Naive thymus-derived CD4-positive, alpha-beta T cell (primary cell): ENCODE measurements around the gene COL12A1. TPM values are rescaled to one million over a fixed set of nuclear protein-coding genes. Genes with fewer than 3 reads are reported as not detected.

Experiments
- ATAC-seq: fragments of 150-1000 bp; cut with Tn5 transposase; 2 replicates; pipeline ENCODE4 v1.10.0; 2021; ENCODE audit warnings: mild to moderate bottlenecking, moderate library complexity
- CTCF ChIA-PET: fragments of 350-600 bp; sonication (Branson Sonifier 250); formaldehyde crosslinking; loops from one replicate; lab custom pipeline; 2021; ENCODE audit warnings: antibody characterized with exemption; lab: Charles Lee
- POLR2A ChIA-PET: fragments of 350-600 bp; sonication (Branson Sonifier 250); formaldehyde crosslinking; loops from one replicate; lab custom pipeline; 2021; ENCODE audit warnings: antibody characterized with exemption, inconsistent platforms; lab: Charles Lee
- DNase-seq, 9 donors: peaks; one replicate each; pipeline versions ENCODE4 v3.0.0 to v3.0.0-alpha.2; 2020 to 2022; ENCODE audit warnings: mixed read lengths in 1 of 9
- H3K27ac ChIP-seq: one replicate; pipeline ENCODE4 v1.7.0; 2013; ENCODE audit warnings: mild to moderate bottlenecking, low read depth, low read length, moderate library complexity
- H3K27me3 ChIP-seq, 2 donors: one replicate each; pipeline ENCODE4 v1.7.0; 2013; ENCODE audit warnings: low read length in 2 of 2, mild to moderate bottlenecking in 2 of 2, moderate library complexity in 2 of 2; ENCODE audit not compliant: control insufficient read depth in 2 of 2, insufficient read depth in 2 of 2
- H3K36me3 ChIP-seq, 3 experiments: 1 replicate in 2 of 3; 2 replicates in 1 of 3; pipeline ENCODE4 v1.7.0; 2013; ENCODE audit warnings: low read length in 3 of 3, mild to moderate bottlenecking in 3 of 3, moderate library complexity in 1 of 3; ENCODE audit not compliant: insufficient read depth in 3 of 3, control insufficient read depth in 2 of 3
- H3K4me1 ChIP-seq, 2 donors: one replicate each; pipeline ENCODE4 v1.7.0; 2013; ENCODE audit warnings: low read length in 2 of 2, mild to moderate bottlenecking in 2 of 2, moderate library complexity in 1 of 2; ENCODE audit not compliant: control insufficient read depth in 2 of 2, insufficient read depth in 2 of 2
- H3K4me3 ChIP-seq: 2 replicates; pipeline ENCODE4 v1.7.0; 2013; ENCODE audit warnings: mild to moderate bottlenecking, low read length
- H3K9me3 ChIP-seq, 3 experiments: 1 replicate in 2 of 3; 2 replicates in 1 of 3; pipeline ENCODE4 v1.7.0; 2013; ENCODE audit warnings: low read length in 3 of 3; ENCODE audit not compliant: control insufficient read depth in 2 of 3
- H3K27ac Mint-ChIP-seq, 9 donors: one replicate each; pipeline ENCODE4 v1.8.0; 2020 to 2022; ENCODE audit warnings: mixed read lengths in 9 of 9, mild to moderate bottlenecking in 8 of 9, moderate library complexity in 5 of 9, inconsistent platforms in 2 of 9
- H3K27me3 Mint-ChIP-seq, 5 donors: one replicate each; pipeline ENCODE4 v1.8.0; 2021 to 2022; ENCODE audit warnings: mixed read lengths in 5 of 5, mild to moderate bottlenecking in 1 of 5
- H3K36me3 Mint-ChIP-seq, 5 donors: one replicate each; pipeline ENCODE4 v1.8.0; 2020 to 2022; ENCODE audit warnings: mixed read lengths in 5 of 5, mild to moderate bottlenecking in 3 of 5, inconsistent platforms in 1 of 5
- H3K4me1 Mint-ChIP-seq, 7 donors: one replicate each; pipeline ENCODE4 v1.8.0; 2020 to 2022; ENCODE audit warnings: mixed read lengths in 7 of 7, mild to moderate bottlenecking in 3 of 7, inconsistent platforms in 1 of 7
- H3K4me3 Mint-ChIP-seq, 10 donors: one replicate each; pipeline ENCODE4 v1.8.0; 2020 to 2022; ENCODE audit warnings: mild to moderate bottlenecking in 10 of 10, mixed read lengths in 10 of 10, moderate library complexity in 6 of 10, inconsistent platforms in 2 of 10
- H3K9me3 Mint-ChIP-seq, 11 donors: one replicate each; pipeline ENCODE4 v1.8.0; 2020 to 2022; ENCODE audit warnings: mixed read lengths in 11 of 11, mild to moderate bottlenecking in 4 of 11, inconsistent platforms in 1 of 11, moderate library complexity in 1 of 11
- intact Hi-C, 2 donors: fragments of 100-400 bp; cut with micrococcal nuclease; formaldehyde crosslinking; loops; one replicate each; pipeline ENCODE4 v1.15.1; 2023
- polyA plus RNA-seq, 2 donors: library from polyadenylated mRNA; unstranded; fragments of 300-500 nt; fragmentation: Illumina TruSeq; gene quantifications; one replicate each; pipeline ENCODE4 v1.2.3, GENCODE V29; 2021
- total RNA-seq, 6 experiments: library from RNA in 5 of 6; stranded (reverse) in 5 of 6; gene quantifications; 1 replicate in 5 of 6; 2 replicates in 1 of 6; pipeline ENCODE4 v1.2.3 and lab custom pipeline; 2021 to 2026

COL12A1 gene
- total and polyA plus RNA-seq, 7 experiments from 2014 or later = 0.27 TPM; not detected in 6

DNA sequence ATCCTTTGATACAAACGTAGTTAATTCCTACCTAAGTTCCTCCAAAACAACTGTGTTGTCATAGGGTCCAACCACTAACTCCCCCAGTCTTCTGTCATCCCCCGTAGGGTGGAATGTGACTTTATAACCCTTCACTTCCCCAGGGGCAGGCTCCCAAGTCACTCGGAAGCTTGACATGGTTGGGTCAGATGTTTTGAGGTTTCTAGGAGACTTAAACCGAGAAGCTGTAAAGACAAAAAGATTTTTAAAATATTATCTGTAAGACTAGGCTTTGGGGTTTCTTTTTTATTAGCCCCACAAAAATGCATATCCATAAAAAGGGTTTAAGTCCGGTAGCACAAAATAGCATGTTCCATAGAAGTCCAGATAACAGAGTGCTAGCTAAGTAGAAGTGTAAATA lies 50.2 kb downstream of the COL12A1 start:
- CTCF ChIA-PET = no interaction called here
- H3K4me1 ChIP-seq = no peaks in the 10 kb centered on the region

GRCh38 chr6:75154973-75155372 lies 50.9 kb downstream of the COL12A1 start:
- intact Hi-C loops = no loop called here
- Histone ChIP-seq H3K9me3 (no peaks in the 10 kb centered on the region), H3K36me3 (no peaks in the 10 kb centered on the region), H3K4me3 (no peak overlapping the region), H3K27me3 (peaks cover 3 to 4% of the 10 kb centered on the region in 2 donors), H3K4me1 (no peaks in the 10 kb centered on the region), H3K27ac (no peak overlapping the region)
- ChIA-PET CTCF (no interaction called here), POLR2A (no interaction called here)
- Mint-ChIP-seq H3K9me3 (no peaks in the 10 kb centered on the region), H3K36me3 (no peaks in the 10 kb centered on the region), H3K27ac (no peak overlapping the region), H3K4me3 (no peak overlapping the region), H3K27me3 (peaks cover 5 to 30% (median 22%) of the 10 kb centered on the region in 5 donors), H3K4me1 (no peaks in the 10 kb centered on the region)
- DNase-seq = no peak
- ATAC-seq = no peak

More for the DNA sequence above, 50.2 kb downstream of the COL12A1 start:
- Mint-ChIP-seq H3K9me3 (no peaks in the 10 kb centered on the region), H3K27me3 (peaks cover 3 to 26% (median 19%) of the 10 kb centered on the region in 5 donors), H3K4me3 (no peak overlapping the region), H3K27ac (no peak overlapping the region), H3K36me3 (no peaks in the 10 kb centered on the region), H3K4me1 (no peaks in the 10 kb centered on the region)
- peaks cover 3 to 4% of the 10 kb centered on the region in 2 donors for H3K27me3 ChIP-seq
- POLR2A ChIA-PET = no interaction called here
- no peaks in the 10 kb centered on the region for H3K36me3 ChIP-seq
- H3K27ac ChIP-seq = no peak overlapping the region
- DNase-seq (no peak), ATAC-seq (no peak)
- intact Hi-C loops = no loop called here
- H3K9me3 ChIP-seq = no peaks in the 10 kb centered on the region
- no peak overlapping the region for H3K4me3 ChIP-seq

DNA sequence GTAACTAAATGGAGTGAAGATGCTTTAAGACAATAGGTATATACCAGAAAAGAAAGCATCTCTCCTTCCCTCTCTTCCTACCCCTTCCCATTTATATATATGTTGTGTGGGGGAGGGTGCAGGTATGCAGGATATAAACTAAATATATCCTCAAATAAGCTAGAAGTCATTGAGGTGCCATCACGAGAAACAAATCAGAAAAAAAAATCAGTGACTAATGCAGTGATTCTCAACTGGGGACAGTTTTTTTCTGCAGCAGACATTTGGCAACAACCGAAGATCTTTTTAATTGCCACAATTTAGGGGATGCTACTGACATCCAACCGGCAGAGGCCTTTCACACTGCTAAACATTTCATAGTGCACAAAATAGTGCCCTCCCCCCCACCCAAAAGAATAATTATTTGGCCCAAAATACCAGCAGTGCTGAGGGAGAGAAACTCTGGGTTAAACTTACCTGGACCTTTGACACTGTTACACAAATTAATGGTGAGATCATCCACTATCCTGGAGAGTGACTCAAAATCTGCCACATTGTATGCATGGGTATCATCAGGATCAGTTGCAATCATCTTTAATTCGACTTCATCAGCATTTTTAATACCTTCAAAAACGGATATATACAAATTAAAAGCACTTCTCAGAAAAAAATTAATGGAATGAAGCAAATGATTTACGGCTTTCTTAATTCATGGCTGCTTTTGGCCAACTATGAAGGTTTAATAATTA lies 55.0 kb downstream of the COL12A1 start:
- no peak for ATAC-seq
- no peaks in the 10 kb centered on the region for H3K4me1 Mint-ChIP-seq
- no peak overlapping the region for H3K4me3 ChIP-seq
- ChIA-PET POLR2A (no interaction called here), CTCF (no interaction called here)
- peaks cover 5 to 27% (median 20%) of the 10 kb centered on the region in 5 donors for H3K27me3 Mint-ChIP-seq
- no peaks in the 10 kb centered on the region for H3K9me3 ChIP-seq
- peaks cover 0 to 3% (median 0%) of the 10 kb centered on the region in 11 donors for H3K9me3 Mint-ChIP-seq
- no peaks in the 10 kb centered on the region for H3K36me3 ChIP-seq
- no peak overlapping the region for H3K27ac Mint-ChIP-seq
- no peaks in the 10 kb centered on the region for H3K36me3 Mint-ChIP-seq
- intact Hi-C loops = no loop called here
- no peaks in the 10 kb centered on the region for H3K4me1 ChIP-seq
- H3K27me3 ChIP-seq = peaks cover 0 to 3% of the 10 kb centered on the region in 2 donors
- no peak overlapping the region for H3K27ac ChIP-seq
- H3K4me3 Mint-ChIP-seq = no peak overlapping the region
- no peak for DNase-seq

- DNase-seq (no peak), ATAC-seq (no peak)
- Mint-ChIP-seq H3K27ac (no peak overlapping the region), H3K27me3 (peaks cover 5 to 23% (median 18%) of the 10 kb centered on the region in 5 donors), H3K4me3 (no peak overlapping the region), H3K4me1 (no peaks in the 10 kb centered on the region), H3K36me3 (no peaks in the 10 kb centered on the region), H3K9me3 (peaks cover 0 to 3% (median 0%) of the 10 kb centered on the region in 11 donors)
- no peaks in the 10 kb centered on the region for H3K36me3 ChIP-seq
- no peaks in the 10 kb centered on the region for H3K4me1 ChIP-seq
- ChIA-PET POLR2A (no interaction called here), CTCF (no interaction called here)
- H3K27me3 ChIP-seq = no peaks in the 10 kb centered on the region
- H3K4me3 ChIP-seq = no peak overlapping the region
- intact Hi-C loops = no loop called here
- no peak overlapping the region for H3K27ac ChIP-seq
- no peaks in the 10 kb centered on the region for H3K9me3 ChIP-seq
Observed at GRCh38 chr6:75149696-75150095, 56.2 kb downstream of the COL12A1 start.

DNA sequence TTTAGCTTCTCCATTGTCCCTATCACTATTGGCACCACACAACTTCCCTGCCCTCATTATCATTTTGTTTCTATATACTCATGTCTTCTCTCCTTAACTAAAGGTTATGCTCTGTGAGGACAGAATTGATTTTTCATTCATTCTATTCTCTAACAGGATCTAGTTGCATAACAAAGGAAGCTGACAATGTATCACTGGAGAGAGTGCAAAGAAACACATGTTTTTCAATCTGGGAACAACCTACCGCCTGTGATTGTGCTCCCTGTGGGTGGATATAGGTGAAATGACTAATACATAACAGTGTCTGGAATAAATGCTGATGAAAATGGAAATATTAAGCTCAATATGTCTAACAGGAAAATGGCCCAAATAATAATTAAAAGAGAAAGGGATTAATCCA lies 56.6 kb downstream of the COL12A1 start:
- Histone ChIP-seq H3K4me1 (no peaks in the 10 kb centered on the region), H3K36me3 (no peaks in the 10 kb centered on the region), H3K9me3 (no peaks in the 10 kb centered on the region), H3K27me3 (no peaks in the 10 kb centered on the region), H3K27ac (no peak overlapping the region), H3K4me3 (no peak overlapping the region)
- H3K36me3 Mint-ChIP-seq = no peaks in the 10 kb centered on the region
- intact Hi-C loops = no loop called here
- DNase-seq = no peak
- H3K4me3 Mint-ChIP-seq = no peak overlapping the region
- peaks cover 5 to 23% (median 17%) of the 10 kb centered on the region in 5 donors for H3K27me3 Mint-ChIP-seq
- peaks cover 0 to 3% (median 0%) of the 10 kb centered on the region in 11 donors for H3K9me3 Mint-ChIP-seq
- no peaks in the 10 kb centered on the region for H3K4me1 Mint-ChIP-seq
- no peak overlapping the region for H3K27ac Mint-ChIP-seq
- no peak for ATAC-seq
- ChIA-PET CTCF (no interaction called here), POLR2A (no interaction called here)

GRCh38 chr6:75147512-75147911 lies 58.3 kb downstream of the COL12A1 start:
- no peaks in the 10 kb centered on the region for H3K9me3 ChIP-seq
- ChIA-PET POLR2A (no interaction called here), CTCF (no interaction called here)
- no peak overlapping the region for H3K4me3 ChIP-seq
- H3K27ac ChIP-seq = no peak overlapping the region
- Mint-ChIP-seq H3K27me3 (peaks cover 5 to 19% (median 13%) of the 10 kb centered on the region in 5 donors), H3K27ac (no peak overlapping the region), H3K4me1 (no peaks in the 10 kb centered on the region), H3K36me3 (no peaks in the 10 kb centered on the region), H3K9me3 (peaks cover 0 to 3% (median 0%) of the 10 kb centered on the region in 11 donors), H3K4me3 (no peak overlapping the region)
- H3K4me1 ChIP-seq = no peaks in the 10 kb centered on the region
- intact Hi-C loops = no loop called here
- no peaks in the 10 kb centered on the region for H3K27me3 ChIP-seq
- no peak for ATAC-seq
- no peaks in the 10 kb centered on the region for H3K36me3 ChIP-seq
- DNase-seq = no peak

- H3K9me3 Mint-ChIP-seq = peaks cover 0 to 3% (median 0%) of the 10 kb centered on the region in 11 donors
- Histone ChIP-seq H3K9me3 (no peaks in the 10 kb centered on the region), H3K27ac (no peak overlapping the region), H3K4me3 (no peak overlapping the region), H3K4me1 (no peaks in the 10 kb centered on the region), H3K36me3 (no peaks in the 10 kb centered on the region), H3K27me3 (no peaks in the 10 kb centered on the region)
- ATAC-seq (no peak), DNase-seq (no peak)
- no peak overlapping the region for H3K27ac Mint-ChIP-seq
- H3K4me3 Mint-ChIP-seq = no peak overlapping the region
- POLR2A ChIA-PET = no interaction called here
- H3K4me1 Mint-ChIP-seq = no peaks in the 10 kb centered on the region
- H3K27me3 Mint-ChIP-seq = peaks cover 2 to 19% (median 12%) of the 10 kb centered on the region in 5 donors
- CTCF ChIA-PET = no interaction called here
- intact Hi-C loops = no loop called here
- H3K36me3 Mint-ChIP-seq = no peaks in the 10 kb centered on the region
Observed at GRCh38 chr6:75145976-75146375, 59.9 kb downstream of the COL12A1 start.
